NCI-H1417 (cell line): ENCODE measurements around the gene NISCH.

Experiments
- DNase-seq, 3 experiments: peaks; one replicate each; lab custom pipeline; 2025; lab: John Stamatoyannopoulos, UW

NISCH gene

DNA sequence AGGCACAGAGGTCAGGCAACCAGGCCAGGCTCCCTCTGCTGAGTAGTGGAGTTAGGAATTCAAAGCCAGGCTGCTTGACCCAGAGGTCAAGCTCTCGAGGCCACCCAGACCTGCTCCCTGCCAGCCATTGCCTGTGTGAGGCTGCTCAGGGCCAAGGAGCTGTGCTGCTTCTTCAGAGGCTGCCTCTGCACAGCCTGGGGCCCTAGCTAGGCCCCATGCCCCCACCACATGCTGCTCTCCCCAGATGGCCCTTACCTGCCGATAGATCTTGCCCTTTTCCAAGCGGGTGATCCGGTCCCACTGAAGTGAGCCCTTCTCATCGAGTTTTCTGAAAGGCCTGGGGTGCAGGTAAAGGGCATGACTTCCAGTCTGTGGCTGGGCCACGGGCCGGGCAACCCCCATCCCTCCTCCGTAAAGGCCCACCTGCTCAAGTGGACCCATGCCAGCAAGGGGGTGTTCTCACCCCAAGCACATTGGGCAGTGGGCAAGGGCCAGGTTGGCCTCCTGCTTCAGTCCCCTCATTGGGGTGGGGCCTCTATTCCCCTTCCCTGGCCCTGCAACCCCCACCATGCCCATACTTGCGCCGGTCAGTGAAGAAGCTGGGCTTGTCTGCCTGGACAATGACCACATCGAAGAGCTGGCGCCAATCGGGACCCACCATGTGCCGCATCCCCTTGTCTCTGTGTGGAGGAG lies 71.8 kb downstream of the NISCH start:
- no peak for DNase-seq

DNA sequence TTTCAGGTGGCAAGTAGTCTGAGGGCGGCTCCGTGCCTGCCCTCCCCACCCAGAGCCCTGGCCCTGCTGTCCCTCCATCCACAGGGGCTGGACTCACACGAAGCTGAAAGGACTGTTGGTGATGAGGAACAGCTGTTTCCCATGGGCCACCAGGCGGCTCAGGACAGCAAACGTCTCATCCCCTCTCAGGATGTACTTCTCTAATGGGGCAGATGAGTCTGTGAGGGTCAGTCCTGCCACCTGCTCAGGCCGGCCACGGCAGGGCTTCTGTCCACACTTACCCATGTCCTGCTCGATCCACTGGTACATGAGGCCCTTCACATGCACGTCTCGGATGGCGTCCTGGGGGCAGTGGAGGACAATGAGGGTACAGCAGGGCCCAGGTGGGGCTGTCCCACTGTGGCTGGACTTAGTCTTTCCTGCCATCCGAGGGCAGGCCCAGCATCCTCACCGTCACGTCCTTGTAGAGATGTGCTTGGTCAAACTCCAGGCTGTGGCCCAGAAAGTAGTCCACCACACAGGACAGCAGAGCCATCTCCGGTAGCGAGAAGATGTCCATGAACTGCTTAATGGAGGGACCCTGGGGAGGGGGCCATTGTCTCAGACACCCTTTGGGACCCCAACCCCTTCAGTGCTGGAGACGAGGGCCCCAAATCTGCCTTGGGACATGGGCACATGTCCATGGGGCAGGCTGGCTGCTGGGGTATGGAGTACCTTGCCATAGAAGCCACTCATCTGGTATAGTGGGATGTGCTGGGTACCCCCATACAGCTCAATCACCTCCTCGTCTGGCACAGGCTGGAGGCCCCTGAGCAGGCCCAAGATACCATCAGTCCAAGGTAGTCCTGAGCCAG lies 72.6 kb downstream of the NISCH start:
- no peak for DNase-seq

DNA sequence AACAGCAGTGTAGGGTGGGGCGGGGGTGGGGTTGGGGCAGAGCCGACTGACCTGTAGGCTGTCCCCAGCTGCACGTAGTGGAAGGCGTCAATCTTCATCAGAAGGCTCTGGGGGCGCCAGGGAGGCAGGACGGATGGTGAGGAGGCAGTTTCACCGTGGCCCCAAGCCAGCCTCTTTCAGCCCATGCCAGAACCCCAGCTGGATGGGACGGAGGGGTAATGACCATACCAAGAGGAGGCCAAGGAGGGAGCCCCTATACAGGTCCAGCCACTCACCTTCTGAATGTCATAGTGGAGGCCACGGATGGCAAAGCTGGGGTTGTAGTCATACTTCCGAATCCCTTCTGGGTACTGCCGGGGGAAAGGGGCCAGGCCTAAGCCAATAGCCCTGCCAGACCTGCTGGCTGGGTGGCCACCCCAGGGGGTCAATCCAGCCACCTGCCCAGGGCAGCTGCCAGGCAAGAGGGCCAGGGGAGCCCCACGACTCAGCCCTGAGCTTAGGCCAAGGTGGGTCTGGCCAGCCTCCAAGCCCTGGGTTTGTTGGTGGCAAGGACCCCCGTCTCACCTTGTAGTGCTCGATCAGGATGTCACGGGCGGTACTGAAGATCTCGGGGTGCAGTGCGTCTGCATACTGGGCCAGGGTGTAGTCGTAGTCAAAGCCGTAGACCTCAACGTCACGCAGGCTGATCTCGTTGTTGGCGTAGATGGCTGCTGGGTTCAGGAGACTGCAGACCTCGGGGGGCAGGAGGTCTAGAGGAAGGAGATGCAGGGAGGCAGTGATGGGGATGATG lies 73.4 kb downstream of the NISCH start:
- DNase-seq = no peak

- no peak for DNase-seq
Measured at GRCh38 chr3:52529376-52530333, 74.3 kb downstream of the NISCH start.

- no peak for DNase-seq
Measured at GRCh38 chr3:52530918-52531826, 75.8 kb downstream of the NISCH start.

- no peak for DNase-seq
Measured at GRCh38 chr3:52531860-52532516, 76.6 kb downstream of the NISCH start.

- peak in 1 of 3 experiments; percentile 45 for DNase-seq
Measured at GRCh38 chr3:52532517-52532837, 77.1 kb downstream of the NISCH start.

- peak in 2 of 3 experiments; percentile 48 to 56 for DNase-seq
Measured at GRCh38 chr3:52532838-52533622, 77.6 kb downstream of the NISCH start.

GRCh38 chr3:52533623-52534280 lies 78.3 kb downstream of the NISCH start, which contains the start of gene NT5DC2:
NT5DC2 (minus strand) TSS chr3:52533857; CDS start chr3:52533737, 120 bp downstream.
- DNase-seq = peak; percentile 69 to 83 (median 78)

DNA sequence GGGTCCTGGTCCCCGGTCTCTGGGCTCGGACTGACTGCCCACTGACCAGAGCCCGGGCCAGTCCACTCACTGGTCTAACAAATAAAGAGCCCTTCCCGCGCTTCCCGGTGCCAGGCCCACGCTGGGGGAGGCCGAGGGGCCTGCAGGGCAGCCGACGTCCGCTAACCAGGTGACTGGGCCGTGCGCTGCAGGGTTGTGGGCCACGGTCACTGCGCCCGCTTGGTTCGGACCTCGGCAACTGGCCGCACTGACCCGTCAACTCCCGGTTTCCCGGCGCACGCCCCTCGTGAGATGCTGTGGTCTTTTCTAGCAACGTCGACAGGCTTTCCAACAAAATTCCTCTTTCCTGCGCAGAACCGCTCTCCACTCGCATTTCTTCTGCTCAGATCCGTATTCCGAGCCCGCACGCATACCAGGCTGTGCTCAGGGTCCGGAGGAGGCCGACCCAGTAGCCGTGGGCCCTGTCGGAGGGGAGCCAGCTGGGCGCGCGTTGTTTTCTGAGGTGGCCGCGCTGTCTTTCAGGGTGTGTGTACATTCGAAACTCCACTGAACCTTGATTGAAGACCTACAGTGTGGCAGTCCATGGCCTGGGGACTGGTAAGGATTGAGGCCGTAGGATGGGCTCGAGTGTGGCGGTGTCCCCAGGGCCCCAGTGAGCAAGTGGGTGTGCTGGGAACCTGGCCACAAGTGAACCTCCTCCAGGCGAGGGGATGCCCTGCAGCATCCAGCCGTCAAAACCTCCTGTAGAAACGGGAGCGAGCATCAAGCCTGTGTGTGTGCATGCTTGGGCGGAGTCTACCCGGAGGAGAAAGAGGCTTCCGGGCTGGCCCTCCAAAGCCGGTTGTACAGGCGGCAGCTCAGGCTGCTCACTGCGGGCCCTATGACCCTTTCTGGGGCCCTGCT lies 79.1 kb downstream of the NISCH start:
- peak in 2 of 3 experiments; percentile 63 to 71 for DNase-seq

GRCh38 chr3:52535411-52536111 lies 80.2 kb downstream of the NISCH start:
- DNase-seq = no peak

- DNase-seq = no peak
Measured at GRCh38 chr3:52536112-52536368, 80.6 kb downstream of the NISCH start.

DNA sequence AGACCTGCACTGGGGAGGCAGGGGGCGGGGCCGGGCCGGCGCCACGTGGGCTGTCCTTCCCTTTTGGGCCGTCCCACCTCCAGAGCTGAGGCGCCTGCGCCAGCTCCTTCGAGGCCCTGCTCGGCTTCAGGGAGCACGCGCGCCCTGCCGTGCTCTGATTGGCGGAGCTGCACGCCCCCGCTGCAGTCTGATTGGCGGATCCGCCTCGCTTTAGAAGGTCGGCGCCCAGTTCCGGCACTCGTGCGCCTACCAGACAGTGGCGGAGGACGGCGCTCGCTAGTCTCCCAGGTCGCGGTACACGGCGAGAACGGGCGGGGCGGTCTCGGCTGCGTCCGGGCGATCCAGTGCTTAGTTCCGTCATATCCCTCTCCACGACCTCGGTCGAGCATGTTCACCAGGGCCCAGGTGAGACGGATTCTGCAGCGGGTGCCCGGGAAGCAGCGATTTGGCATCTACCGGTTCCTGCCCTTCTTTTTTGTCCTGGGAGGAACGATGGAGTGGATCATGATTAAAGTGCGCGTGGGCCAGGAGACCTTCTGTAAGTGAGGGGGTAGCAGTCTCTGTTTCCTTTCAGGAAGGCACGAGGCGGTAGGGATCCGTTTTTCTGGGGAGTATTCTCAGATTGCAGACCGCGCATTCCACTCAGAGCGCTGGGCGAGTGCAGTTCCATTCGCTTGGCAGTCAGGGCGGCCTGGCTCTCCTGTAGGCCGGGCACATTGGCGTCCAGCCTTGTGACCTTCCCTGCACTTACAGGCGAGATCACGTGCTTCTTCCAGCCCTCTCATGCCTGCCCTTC lies 81.2 kb downstream of the NISCH start, which contains the start of gene UQCC5:
UQCC5 (plus strand) TSS at position 237 of the 796 bp plus-strand sequence; CDS start at position 388, 151 bp downstream.
- DNase-seq = peak; percentile 92 to 97 (median 93)

GRCh38 chr3:52537165-52537620 lies 81.8 kb downstream of the NISCH start:
- no peak for DNase-seq

DNA sequence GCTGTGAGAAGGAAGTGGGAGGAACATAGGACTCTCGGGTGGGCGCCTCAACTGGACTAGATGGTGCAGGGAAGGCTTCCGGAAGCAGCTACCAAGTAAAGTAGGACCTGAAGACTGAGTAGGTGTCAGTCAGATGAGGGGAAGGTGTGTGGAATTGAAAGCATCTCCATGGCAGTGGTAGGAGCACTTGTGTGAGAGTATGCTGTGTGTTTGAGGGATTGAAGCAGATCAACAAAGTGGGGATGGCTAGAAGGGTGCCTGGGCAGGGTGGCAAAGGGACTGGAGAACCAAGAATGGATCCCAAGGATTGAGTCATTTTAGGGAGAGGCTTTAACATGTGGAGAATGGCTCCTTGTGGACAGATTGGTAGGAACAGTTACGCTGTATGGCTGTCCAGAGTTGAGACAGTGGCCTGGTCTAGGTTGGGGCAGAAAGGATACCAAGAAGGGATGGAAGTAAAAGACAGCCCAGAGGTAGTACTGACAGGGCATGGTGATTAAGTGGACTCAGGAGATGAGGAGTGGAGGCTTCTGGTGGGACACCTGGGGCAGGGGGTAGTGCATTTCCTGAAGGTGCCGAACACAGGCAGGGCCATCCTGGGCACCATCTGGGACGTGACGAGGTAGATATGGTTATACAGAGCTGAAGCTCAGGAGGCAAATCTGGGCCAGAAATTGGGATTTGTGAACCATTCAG lies 82.5 kb downstream of the NISCH start:
- DNase-seq = no peak
